ENCODE measurements around the gene SMARCD3.

The SMARCD3 gene

DNA sequence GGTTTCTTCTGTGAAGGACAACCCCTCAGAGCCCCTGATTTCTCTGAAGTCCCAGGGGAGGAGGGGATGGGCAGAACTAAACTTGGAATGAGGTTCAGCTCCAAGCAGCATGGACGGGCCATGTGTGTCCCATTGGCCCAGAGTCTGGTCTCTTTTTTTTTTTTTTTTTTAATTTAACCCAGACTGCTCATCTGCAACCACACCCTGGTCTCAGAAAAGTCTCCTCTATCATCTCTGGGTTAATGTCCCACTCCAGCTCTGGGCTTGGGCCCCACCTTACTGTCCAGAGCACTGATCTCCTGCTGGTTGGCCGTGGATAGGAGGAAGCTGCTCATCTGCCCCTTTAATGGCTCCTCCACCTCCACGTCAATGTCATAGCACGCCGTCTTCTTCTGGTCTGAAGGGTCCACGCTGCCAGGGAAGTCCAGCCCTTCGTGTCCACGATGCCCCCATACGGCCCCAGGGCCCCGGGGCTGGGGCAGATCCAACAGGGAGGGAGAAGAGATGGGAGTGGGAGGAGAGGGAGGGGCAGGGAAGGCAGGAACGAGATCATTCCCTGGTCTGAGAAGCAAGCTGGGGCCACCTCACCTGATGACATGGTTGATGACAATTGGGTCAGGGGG lies 8.5 kb downstream of the SMARCD3 start:
- no peak for DNase-seq (ENCODE audit: low read depth)
- H3K4me3 ChIP-seq (ENCODE audit: low read depth, low read length): no peak overlapping the region

- no peak for DNase-seq (ENCODE audit: low read depth)
- H3K4me3 ChIP-seq (ENCODE audit: low read depth, low read length): no peak overlapping the region
Measured at GRCh38 chr7:151238924-151239836, 9.3 kb downstream of the SMARCD3 start.

- DNase-seq (ENCODE audit: low read depth): no peak
- H3K4me3 ChIP-seq (ENCODE audit: low read depth, low read length): no peak overlapping the region
Measured at GRCh38 chr7:151238190-151238810, 10.2 kb downstream of the SMARCD3 start.

DNA sequence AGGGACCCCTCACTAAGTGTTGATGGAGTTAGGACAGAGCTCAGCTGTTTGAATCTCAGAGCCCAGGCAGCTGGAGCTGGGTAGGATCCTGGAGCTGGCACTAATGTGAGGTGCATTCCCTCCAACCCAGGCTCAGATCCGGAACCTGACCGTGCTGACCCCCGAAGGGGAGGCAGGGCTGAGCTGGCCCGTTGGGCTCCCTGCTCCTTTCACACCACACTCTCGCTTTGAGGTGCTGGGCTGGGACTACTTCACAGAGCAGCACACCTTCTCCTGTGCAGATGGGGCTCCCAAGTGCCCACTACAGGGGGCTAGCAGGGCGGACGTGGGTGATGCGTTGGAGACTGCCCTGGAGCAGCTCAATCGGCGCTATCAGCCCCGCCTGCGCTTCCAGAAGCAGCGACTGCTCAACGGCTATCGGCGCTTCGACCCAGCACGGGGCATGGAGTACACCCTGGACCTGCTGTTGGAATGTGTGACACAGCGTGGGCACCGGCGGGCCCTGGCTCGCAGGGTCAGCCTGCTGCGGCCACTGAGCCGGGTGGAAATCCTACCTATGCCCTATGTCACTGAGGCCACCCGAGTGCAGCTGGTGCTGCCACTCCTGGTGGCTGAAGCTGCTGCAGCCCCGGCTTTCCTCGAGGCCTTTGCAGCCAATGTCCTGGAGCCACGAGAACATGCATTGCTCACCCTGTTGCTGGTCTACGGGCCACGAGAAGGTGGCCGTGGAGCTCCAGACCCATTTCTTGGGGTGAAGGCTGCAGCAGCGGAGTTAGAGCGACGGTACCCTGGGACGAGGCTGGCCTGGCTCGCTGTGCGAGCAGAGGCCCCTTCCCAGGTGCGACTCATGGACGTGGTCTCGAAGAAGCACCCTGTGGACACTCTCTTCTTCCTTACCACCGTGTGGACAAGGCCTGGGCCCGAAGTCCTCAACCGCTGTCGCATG lies 11.0 kb downstream of the SMARCD3 start:
- DNase-seq (ENCODE audit: low read depth): no peak
- no peak overlapping the region for H3K4me3 ChIP-seq (ENCODE audit: low read depth, low read length)

DNA sequence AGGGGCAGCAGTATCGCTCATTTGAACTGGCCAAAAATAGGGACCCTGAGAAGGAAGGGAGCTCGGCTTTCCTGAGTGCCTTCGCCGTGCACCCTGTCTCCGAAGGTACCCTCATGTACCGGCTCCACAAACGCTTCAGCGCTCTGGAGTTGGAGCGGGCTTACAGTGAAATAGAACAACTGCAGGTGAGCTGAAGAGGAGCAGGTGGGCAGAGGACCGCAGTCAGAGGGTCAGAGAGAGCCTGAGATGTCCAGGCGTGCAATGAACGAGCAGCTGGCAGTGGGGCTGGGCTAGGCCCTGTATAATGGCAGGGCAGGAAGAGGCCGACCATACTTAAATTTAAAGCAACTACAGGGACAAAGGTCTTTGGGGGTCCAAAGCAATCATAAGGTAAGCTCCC lies 12.1 kb downstream of the SMARCD3 start:
- no peak overlapping the region for H3K4me3 ChIP-seq (ENCODE audit: low read depth, low read length)
- DNase-seq (ENCODE audit: low read depth): no peak

- H3K4me3 ChIP-seq (ENCODE audit: low read depth, low read length): no peak overlapping the region
- no peak for DNase-seq (ENCODE audit: low read depth)
Measured at GRCh38 chr7:151235091-151235787, 13.3 kb downstream of the SMARCD3 start.

DNA sequence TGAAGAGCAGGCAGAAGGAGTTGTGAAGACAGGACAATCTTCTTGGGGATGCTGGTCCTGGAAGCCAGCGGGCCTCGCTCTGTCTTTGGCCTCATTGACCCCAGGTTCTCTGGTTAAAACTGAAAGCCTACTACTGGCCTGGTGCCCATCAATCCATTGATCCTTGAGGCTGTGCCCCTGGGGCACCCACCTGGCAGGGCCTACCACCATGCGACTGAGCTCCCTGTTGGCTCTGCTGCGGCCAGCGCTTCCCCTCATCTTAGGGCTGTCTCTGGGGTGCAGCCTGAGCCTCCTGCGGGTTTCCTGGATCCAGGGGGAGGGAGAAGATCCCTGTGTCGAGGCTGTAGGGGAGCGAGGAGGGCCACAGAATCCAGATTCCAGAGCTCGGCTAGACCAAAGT lies 14.7 kb downstream of the SMARCD3 start:
- no peak for DNase-seq (ENCODE audit: low read depth)
- peak overlapping the region; percentile 96 for H3K4me3 ChIP-seq (ENCODE audit: low read depth, low read length)

GRCh38 chr7:151232917-151233701 lies 15.4 kb downstream of the SMARCD3 start:
- peak overlapping the region; percentile 96 for H3K4me3 ChIP-seq (ENCODE audit: low read depth, low read length)
- peak; percentile 57 for DNase-seq (ENCODE audit: low read depth)

- DNase-seq (ENCODE audit: low read depth): peak; percentile 54
- peak within 1 kb of the TSS; percentile 96 for H3K4me3 ChIP-seq (ENCODE audit: low read depth, low read length)
Measured at GRCh38 chr7:151232091-151232916, 16.2 kb downstream of the SMARCD3 start, which contains the start of gene CHPF2. Gene CHPF2, plus strand, starts transcription at chr7:151232483. Its CDS starts 1,529 bp downstream, at chr7:151234012.

GRCh38 chr7:151231080-151231479 lies 17.4 kb downstream of the SMARCD3 start:
- H3K4me3 ChIP-seq (ENCODE audit: low read depth, low read length): no peak overlapping the region
- DNase-seq (ENCODE audit: low read depth): no peak

DNA sequence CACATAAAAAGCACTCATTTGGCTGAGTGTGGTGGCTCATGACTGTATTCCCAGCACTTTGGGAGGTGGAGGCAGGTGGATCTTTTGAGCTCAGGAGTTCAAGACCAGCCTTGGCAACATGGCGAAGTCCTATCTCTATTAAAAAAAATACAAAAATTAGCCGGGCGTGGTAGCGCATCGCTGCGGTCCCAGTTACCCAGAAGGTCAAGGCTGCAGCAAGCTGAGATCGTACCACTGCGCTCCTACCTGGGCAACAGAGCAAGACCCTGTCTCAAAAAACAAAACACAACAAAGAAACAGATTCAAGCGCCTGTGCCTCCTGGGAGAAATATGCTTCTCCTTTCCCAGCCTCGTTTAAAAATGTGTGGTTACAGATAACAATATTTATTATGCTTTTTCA lies 19.2 kb downstream of the SMARCD3 start:
- no peak overlapping the region for H3K4me3 ChIP-seq (ENCODE audit: low read depth, low read length)
- no peak for DNase-seq (ENCODE audit: low read depth)

GRCh38 chr7:151228024-151228866 lies 20.2 kb downstream of the SMARCD3 start:
- DNase-seq (ENCODE audit: low read depth): no peak
- peak overlapping the region; percentile 81 for H3K4me3 ChIP-seq (ENCODE audit: low read depth, low read length)

DNA sequence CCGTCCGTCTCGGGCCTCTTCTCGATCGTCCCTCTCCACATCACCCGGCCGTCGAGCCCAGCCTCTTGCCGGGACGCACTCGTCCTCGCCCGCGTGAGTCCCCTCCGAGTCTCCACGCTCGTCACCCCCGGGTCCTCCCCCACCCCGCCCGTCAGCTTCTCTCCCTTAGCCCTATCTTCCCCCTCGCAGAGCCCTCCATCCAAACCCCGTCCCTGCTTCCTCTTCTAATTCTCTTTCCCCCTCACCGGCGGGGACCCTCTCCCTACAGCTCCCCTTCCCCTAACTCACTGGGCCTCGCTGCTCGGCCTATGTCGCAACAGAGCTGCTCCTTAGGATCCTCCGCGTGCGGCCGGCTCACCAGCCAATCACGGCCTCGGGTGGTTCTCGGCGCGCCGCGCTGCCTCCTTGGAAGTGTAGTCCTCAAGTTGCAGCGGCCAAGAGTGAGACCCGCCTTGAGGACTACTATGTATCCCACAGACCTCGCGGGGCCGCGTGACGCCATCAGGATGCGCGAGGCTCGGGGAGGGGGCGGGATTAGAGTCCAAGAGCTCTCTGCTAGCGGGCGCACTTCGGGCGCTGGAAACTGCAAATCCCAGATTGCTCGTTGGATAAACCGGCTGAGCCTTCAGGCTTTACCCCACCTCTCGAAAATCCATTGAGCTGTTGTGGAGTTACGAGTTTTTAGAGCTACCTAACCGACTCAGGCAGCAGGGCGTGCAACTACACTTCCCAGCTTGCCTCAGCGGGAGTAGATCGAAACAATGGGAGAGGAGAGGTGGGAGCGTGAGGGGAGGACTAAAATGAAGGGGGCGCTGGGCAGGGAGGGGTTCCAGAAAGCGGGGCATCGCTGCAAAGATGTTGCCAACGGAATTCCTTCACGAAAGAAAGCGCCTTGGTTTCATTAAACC lies 21.4 kb downstream of the SMARCD3 start, which contains the start of gene ABCF2:
Gene ABCF2, minus strand, starts transcription at position 331 of the 908 bp plus-strand sequence. CDS start 747 bp downstream, outside the sequence.
- peak; percentile 97 for DNase-seq (ENCODE audit: low read depth)
- H3K4me3 ChIP-seq (ENCODE audit: low read depth, low read length): peak within 1 kb of the TSS; percentile 81

GRCh38 chr7:151226560-151226874 lies 22.0 kb downstream of the SMARCD3 start:
- H3K4me3 ChIP-seq (ENCODE audit: low read depth, low read length): peak overlapping the region; percentile 81

GRCh38 chr7:151225948-151226510 lies 22.5 kb downstream of the SMARCD3 start:
- H3K4me3 ChIP-seq (ENCODE audit: low read depth, low read length): peak overlapping the region; percentile 81
- DNase-seq (ENCODE audit: low read depth): no peak

More at GRCh38 chr7:151226560-151226874, 22.0 kb downstream of the SMARCD3 start:
- DNase-seq (ENCODE audit: low read depth): no peak

Data from skeletal muscle cell (primary cell).